GM15510 (cell line): ENCODE data around the gene CEP78.

Experiments
- POLR2A ChIP-seq: IDR thresholded peaks from 3 replicates; pipeline ENCODE4 v1.6.1; 2011; ENCODE audit warnings: borderline replicate concordance; ENCODE audit not compliant: insufficient read length; ENCODE audit errors: extremely low read depth

Gene CEP78

DNA sequence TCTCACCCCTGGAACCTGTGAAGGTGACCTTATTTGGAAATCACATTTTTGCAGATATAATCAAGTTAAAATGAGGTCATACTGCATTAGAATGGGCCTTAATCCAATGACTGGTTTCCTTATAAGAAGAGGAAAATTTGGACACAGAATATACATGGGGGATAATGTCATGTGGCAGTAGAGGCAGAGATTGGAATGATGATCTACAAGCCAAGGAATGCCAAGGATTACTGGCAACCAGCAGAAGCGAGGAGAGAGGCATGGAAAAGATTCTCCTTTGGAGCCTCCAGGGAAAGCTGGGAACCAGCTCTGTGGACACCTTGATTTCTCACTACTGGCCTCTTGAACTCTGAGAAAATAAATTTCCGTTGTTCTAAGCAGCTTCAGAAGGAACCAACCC lies 20.2 kb upstream of the CEP78 start:
- no peak for TF ChIP-seq POLR2A

GRCh38 chr9:78218890-78219289 lies 17.0 kb upstream of the CEP78 start:
- TF ChIP-seq POLR2A, result no peak

DNA sequence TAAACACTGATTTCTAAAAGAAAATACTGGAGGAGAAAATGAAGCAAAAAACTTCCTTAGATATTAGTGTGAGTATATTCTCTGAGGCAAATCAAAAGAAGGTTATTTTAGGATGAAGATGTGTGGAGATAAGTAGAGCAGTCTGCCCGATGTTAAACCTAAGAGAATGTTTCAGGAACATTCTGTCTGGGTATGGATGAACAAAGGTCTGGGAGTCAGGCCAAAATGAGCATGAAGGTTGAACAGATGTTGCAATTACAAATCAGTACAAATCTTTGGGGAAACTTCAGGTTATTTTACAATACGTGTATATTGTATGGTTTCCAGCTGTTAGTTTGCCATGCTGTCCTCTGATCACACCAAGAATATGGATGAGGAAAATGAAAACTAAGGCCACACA lies 14.4 kb upstream of the CEP78 start:
- no peak for TF ChIP-seq POLR2A

DNA sequence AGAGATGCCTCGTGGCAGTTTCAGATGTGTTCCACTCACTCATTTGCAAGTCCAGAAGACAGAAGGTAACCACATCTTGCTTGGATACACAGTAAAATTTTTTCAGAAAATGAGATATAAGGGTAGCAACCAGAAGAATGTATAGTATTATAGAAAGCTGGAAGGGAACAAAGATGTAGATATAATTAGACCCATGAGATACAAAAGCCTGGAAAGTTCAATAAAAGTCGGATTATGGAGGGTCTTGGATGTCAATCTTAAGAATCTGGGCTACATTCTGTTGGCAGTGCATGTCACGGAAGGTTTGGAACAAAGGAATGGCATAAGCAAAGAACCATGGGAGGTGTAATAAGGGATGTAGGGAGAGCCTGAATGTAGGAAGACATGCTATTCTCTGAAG lies 5.1 kb upstream of the CEP78 start:
- TF ChIP-seq POLR2A, result no peak

GRCh38 chr9:78234810-78235209 lies 1.1 kb upstream of the CEP78 start:
- no peak for TF ChIP-seq POLR2A

DNA sequence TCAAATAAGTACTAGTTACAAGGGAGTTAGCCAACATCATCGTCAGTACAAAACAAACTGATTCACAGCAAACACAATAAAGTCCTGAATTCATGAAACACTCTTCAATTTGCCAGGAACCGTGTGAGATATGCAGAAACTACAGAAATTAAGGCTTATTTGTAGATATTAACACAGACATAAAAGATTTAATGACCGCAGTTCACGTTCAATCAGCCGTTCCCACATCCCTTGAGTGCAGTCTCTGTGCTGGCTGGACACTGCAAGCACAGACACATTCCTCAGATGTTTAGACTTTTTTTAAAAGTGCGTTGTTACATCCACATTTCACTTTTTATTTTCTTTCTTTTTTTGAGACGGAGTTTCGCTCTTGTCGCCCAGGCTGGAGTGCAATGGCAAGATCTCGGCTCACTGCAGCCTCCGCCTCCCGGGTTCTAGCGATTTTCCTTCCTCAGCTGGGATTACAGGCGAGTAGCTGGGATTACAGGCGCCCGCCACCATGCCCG lies 566 bp upstream of the CEP78 start:
- TF ChIP-seq POLR2A, result no peak

DNA sequence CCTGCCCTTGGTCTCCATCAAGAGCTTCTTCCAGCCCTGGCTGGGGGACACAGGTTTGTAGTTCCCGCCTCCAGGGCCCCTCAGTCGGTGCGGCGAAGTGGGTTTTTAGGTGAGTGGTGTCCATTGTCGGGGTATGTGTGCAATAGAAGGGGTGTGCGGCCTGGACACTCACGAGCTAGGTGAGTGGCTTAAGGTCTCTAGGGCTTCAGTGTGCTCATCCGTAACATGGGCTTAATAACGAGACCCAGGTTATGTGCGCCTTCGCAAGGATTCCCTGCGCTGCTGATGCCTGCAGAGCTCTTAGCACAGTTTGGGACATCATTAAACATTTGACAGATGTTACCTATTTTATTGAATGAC lies 656 bp downstream of the CEP78 start:
- TF ChIP-seq POLR2A, result no peak

GRCh38 chr9:78238046-78239038 lies 2.5 kb downstream of the CEP78 start:
- TF ChIP-seq POLR2A, result no peak

DNA sequence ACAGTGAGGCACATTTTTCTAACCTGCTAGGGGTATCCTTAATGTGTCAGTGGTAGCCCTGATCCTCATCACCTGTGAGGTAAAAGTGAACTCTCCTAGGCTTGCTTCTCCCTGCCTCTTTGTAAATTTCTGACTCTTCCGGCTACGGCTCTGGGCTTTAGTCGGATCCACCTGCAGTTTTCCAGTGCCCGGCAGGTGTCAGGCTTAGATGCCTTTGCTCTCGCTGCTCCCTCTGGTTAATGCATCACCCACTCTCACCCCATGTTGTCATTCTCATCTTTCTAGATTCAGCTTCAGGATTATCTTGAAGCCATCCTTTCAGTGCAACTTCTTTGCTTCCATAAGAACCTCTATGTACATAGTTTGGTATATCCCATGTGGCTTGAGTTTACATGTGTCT lies 3.6 kb downstream of the CEP78 start:
- no peak for TF ChIP-seq POLR2A

DNA sequence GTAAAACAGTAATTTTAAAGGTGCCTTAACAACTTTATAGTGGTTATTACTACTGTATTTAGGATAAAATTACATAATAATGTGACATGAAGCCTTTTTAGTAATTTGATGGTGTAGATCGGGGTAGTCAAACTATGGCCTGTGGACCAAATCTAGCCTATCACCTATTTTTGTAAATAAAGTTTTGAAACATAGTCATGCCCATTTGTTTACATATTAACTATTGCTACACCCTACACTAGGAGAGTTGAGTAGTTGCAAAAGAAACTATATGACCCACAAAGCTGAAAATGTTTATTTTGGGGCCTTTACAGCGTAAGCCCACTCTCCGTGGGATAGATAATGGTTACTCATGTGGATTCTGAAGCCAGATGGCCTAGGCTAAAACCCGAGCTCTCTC lies 6.2 kb downstream of the CEP78 start:
- TF ChIP-seq POLR2A, result no peak

DNA sequence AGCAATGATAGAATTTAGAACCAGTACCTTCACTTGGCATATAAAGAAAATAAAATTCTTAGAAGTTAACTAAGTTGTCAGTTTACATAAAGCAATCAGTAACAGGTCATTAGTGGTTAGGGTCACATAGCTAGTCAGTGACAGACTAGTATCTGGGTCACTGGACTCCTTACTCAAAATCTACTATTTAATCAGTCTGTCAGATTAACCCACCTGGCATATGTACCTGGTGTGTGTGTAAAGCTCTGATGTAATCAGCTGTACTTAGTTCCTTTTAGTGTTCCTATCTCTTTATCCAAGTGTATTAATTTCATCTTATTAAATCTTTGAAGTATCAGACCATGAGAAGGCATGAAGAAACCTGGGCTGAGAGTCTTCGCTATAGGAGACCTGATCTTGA lies 7.3 kb downstream of the CEP78 start:
- no peak for TF ChIP-seq POLR2A

DNA sequence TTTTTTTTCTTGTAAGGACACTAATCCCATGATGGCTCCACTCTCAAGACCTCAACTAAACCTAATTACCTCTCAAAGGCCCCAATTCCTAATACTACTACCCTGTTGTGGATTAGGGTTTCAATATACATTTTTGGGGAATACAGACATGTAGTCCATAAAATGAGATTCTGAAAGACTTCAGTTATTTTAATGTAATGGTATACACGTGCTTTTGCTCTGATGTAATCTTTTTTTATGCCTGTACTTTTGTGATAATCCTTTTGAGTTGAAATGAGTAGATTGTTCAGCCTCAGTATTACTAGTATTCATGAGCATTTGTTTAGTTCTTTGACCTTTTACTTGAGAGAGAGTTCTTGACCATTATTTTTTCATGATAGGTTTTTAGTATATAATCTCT lies 9.5 kb downstream of the CEP78 start:
- TF ChIP-seq POLR2A, result no peak

DNA sequence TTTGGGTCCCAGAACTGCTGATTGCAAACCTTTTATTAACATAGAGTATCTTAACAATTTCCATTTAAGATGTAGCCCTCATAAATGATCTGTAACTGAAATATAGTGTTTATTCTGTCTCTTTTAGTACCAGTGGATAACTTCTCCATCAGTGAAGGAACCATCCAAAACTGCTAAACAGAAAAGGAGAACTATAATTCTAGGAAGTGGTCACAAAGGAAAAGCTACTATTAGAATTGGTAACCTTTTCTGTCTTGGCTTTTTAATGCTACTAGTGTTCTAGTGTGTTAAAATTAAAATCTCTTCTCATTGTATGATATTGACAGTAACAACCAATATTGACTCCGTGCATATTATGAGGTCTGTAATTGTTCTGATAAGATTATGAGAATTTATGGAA lies 12.8 kb downstream of the CEP78 start:
- TF ChIP-seq POLR2A, result no peak

DNA sequence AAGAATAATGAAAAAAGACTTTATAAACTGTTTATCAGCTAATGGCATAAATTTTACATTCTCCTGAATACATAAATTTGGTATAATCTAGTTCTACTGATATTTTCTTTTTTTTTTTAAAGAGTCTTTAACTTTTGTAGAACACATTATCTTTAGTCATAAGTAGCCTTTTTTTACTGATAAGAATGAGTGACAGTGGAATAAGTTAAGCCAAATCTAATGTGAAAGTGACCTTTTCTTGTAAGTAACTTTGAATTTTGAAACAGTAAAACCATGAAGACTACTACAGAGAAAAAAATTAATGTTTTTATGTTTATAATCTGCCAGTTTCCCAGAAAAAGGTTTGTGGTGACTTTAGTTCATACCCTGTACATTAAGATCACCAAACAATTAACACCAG lies 13.7 kb downstream of the CEP78 start:
- no peak for TF ChIP-seq POLR2A

GRCh38 chr9:78252616-78253015 lies 16.7 kb downstream of the CEP78 start:
- TF ChIP-seq POLR2A, result no peak

GRCh38 chr9:78253285-78253684 lies 17.4 kb downstream of the CEP78 start:
- TF ChIP-seq POLR2A, result no peak
